Measurements from ENCODE around the gene FNDC5.

The FNDC5 gene

GRCh38 chr1:32863881-32864245 is 6.8 kb downstream of the FNDC5 start:
- DNase-seq: no peak

- no peak for DNase-seq
Observed at GRCh38 chr1:32863218-32863880, 7.4 kb downstream of the FNDC5 start.

- DNase-seq: no peak
Observed at GRCh38 chr1:32861904-32862695, 8.6 kb downstream of the FNDC5 start.

GRCh38 chr1:32860566-32860965 is 10.1 kb downstream of the FNDC5 start:
- DNase-seq: no peak

- no peak for DNase-seq
Observed at GRCh38 chr1:32859915-32860314, 10.8 kb downstream of the FNDC5 start.

GRCh38 chr1:32858791-32859190 is 11.9 kb downstream of the FNDC5 start:
- no peak for DNase-seq

GRCh38 chr1:32858136-32858535 is 12.6 kb downstream of the FNDC5 start:
- no peak for DNase-seq

- DNase-seq: no peak
Observed at GRCh38 chr1:32855861-32856617, 14.7 kb downstream of the FNDC5 start.

GRCh38 chr1:32848354-32849063 is 22.2 kb downstream of the FNDC5 start:
- DNase-seq: no peak

- no peak for DNase-seq
Observed at GRCh38 chr1:32831878-32832277, 38.8 kb downstream of the FNDC5 start.

- DNase-seq: peak; percentile 96
Observed at GRCh38 chr1:32830092-32830852, 40.4 kb downstream of the FNDC5 start.

GRCh38 chr1:32828341-32828740 is 42.4 kb downstream of the FNDC5 start:
- no peak for DNase-seq

GRCh38 chr1:32825181-32825580 is 45.5 kb downstream of the FNDC5 start:
- DNase-seq: no peak

GRCh38 chr1:32818804-32819541 is 51.7 kb downstream of the FNDC5 start:
- peak; percentile 25 for DNase-seq

- peak; percentile 92 for DNase-seq
Observed at GRCh38 chr1:32817815-32818786, 52.6 kb downstream of the FNDC5 start.

- DNase-seq: peak; percentile 98
Observed at GRCh38 chr1:32817159-32817814, 53.4 kb downstream of the FNDC5 start, which contains the start of the genes S100PBP and YARS1. TSS of gene S100PBP (plus strand) at chr1:32817653. CDS start at chr1:32826100, 8,447 bp downstream. TSS of gene YARS1 (minus strand) at chr1:32817358. CDS start at chr1:32817244, 114 bp downstream.

GRCh38 chr1:32816676-32817158 is 54.0 kb downstream of the FNDC5 start:
- DNase-seq: peak; percentile 29

- no peak for DNase-seq
Observed at GRCh38 chr1:32813941-32814739, 56.6 kb downstream of the FNDC5 start.

Measured in DMS79 (cell line).